Activated CD8-positive, alpha-beta memory T cell treated with anti-CD3 and anti-CD28 coated beads for 4 hours (primary cell): ENCODE measurements around the gene C10orf95.
"Not testable (repeated sequence)": the region's sequence is repeated elsewhere in the genome, so short reads cannot be mapped to it uniquely, and the experiment has no call there.

Experiments used
- DNase-seq, 2 donors: peaks; one replicate each; pipeline ENCODE4 v3.0.0-alpha.2; 2020; ENCODE audit warnings: low read depth in 2 of 2

C10orf95 gene

DNA sequence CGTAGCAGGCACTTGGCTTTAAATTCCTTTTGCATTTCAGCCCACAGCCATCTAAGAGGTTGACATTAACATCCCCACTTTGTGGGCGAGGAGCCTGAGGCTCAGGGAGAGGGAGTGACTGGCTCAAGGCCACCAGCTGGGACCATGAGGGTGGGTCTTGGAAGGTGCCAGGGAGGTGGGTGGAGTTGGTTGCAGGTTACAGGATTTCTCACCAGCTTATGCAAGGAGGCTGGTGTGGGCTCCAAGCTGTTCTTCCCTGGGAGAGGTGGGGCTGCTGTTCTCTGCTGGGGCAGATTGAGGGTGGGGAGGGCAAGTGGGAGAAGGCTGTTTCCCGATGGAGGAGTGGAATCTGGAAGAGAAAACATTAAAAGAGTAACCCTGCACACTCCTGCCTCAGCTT lies 14.1 kb upstream of the C10orf95 start:
- no peak for DNase-seq

DNA sequence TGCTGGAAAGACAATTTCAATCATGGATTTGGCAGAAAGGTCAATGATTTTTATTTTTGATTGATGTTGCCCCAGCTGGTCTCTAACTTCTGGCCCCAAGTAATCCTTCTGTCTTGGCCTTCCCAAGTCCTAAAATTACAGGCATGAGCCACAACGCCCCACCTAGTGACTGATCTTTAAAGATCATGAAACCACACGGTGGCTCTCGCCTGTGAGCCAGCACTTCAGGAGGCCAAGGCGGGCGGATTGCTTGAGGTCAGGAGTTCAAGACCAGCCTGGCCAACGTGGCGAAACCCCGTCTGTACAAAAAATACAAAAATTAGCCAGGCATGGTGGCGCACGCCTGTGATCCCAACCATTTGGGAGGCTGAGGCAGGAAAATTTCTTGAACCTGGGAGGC lies 12.6 kb upstream of the C10orf95 start:
- DNase-seq = no peak

DNA sequence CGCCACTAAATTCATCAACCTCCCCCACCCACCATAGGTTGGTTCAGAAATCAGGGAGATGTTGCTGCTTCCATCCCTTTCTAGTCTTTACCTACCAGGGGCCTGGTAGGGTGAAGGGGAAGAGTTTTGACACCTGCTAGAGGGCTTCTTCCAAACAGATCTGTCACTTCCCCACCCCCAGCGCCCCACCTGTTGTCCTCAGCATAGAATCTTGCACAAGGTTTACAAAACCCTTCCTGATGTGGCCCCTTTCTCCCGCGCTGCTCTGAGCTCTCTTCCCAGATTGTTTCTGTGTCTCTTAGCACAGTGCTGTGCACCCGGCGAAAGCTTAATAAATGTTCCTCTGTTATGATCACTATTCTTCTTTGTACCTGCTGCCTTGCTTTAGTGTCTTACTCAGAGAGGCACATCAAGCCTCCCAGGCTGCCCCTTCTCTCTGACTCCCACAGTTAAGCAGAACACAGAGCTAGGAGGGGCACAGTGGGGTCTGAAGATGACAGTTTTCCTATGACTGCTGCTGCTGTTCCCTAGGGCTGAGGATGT lies 11.2 kb upstream of the C10orf95 start:
- DNase-seq = no peak

DNA sequence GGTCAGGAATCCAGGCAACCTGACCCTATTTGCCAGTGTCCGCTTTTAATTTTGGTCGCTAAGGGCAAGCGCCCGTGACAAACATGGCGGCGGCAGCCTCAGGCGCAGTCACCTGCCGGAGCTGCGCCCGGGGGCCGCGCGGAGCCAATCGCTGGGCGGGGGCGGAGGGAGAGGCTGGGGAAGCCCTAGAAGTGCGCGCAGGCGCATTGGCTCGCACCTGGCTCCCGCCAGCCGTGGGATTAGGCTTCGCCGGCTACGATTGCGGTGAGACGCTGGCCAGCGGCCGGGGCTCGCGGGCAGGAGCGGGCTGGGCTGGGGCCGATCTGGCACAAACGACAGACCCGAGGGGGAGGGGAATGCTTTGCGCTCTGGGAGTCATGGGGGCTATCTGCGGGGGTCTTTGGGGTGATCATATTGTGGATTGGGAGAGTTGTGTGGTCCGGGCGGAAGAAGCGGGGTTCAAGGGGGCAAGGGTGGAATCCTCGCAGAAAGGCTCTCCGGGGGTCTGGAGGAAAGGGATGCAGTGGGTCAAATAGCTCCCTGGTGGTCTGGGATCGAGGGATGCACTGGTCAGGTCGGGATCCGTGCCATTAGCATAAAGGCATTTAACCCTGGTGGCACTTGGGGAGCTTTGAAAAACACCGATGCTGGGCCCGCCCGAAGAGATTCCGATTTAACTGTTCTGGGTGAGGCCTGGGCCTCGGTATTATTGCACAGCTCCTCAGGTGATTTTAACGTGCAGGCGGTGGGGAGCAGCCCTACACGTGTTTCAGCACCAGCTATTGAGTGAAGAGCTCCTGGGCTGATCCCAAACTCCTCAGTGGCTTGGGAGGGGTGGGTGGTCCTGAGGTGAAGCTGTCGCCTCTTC lies 10.1 kb upstream of the C10orf95 start:
- DNase-seq = peak; percentile 81 to 88

DNA sequence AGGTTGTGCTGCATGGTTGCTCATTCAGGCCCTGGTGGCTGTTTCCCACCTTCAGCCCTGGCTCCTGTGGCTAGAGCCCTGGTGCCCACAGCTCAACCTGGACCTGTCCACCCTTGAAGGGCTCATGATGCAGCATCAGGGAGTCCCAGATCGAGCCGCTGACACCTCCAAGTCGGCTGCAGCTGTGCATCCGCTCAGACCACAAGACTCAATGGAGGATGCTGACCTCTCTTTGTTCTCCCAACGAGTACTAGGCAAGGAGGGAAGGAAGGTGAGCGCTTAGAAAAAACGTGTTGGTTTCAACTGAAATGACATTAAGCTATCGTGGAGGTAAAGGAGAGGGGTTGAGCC lies 9.5 kb upstream of the C10orf95 start:
- no peak for DNase-seq

DNA sequence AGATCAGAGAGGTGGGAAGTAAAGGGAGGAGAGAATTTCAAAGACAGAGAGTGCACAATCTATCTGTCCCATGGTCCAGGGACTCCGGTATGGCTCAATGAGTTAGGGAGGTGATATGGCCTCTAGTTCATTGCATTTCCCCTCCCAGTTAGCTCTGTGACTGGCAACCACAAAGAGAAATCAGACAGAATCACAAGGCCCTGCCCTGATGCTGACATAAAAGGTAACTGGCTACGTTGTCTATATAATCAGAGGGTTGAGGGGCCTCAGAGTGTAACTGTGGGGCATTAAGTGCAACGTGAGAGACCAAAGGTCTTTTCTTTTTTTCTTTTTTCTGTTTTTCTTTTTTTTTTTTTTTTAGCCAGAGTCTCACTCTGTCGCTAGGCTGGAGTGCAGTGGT lies 7.3 kb upstream of the C10orf95 start:
- no peak for DNase-seq

GRCh38 chr10:102457591-102458150 lies 6.3 kb upstream of the C10orf95 start:
- no peak for DNase-seq

GRCh38 chr10:102455893-102456471 lies 4.6 kb upstream of the C10orf95 start:
- DNase-seq = no peak

- not testable (repeated sequence) for DNase-seq
Measured at GRCh38 chr10:102454662-102455487, 3.5 kb upstream of the C10orf95 start.

GRCh38 chr10:102453502-102453901 lies 2.2 kb upstream of the C10orf95 start:
- DNase-seq = no peak

- peak in 1 of 2 donors; percentile 33 for DNase-seq
Measured at GRCh38 chr10:102452672-102453340, 1.5 kb upstream of the C10orf95 start.

- peak; percentile 67 to 74 for DNase-seq
Measured at GRCh38 chr10:102450374-102451104, 804 bp downstream of the C10orf95 start.

DNA sequence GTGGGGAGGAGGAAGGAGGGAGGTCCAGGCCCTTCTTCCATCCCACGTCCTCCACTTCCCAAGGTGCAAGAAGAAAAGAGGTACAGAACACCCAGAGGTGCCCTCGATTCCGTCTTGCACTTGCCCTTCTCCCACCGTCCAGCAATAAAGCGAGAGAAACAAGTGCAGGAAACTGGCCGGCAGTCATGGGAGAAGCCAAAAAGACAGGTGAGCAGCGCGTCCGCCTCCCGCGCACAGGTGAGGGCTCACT lies 1.3 kb downstream of the C10orf95 start:
- DNase-seq = no peak

DNA sequence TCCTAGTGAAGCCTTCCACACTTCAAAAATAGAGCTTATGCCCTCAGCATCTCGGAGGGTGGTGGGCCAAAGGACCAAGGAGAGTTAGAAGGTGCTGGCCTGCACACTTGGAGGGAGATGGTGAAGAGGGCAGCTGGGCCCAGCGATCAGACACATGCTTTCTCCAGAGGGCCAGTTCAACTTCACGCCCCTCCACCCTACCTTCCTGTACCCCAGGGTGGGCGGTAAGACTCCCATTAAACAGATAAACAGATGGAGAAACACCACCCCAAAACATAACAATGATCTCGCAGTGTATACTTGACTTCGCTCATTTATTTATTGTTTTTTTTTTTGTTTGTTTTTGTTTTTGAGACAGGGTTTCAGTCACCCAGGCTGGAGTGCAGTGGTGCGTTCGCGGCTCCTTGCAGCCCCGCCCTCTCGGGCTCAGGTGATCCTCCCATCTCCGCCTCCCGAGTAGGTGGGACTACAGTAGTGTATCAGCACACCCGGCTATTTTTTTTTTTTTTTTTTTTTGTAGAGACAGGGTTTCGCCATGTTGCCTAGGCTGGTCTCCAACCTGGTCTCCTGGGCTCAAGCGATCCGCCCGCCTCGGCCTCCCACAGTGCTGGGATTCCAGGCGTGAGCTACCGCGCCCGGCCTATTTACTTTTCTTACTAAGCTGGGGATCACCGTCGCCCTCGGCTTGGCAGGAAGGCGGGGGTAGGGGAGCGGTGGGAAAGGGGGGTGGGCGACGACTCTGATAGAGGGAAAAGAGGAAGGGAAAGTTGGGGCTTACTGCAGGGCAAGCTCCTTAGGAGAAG lies 1.8 kb downstream of the C10orf95 start:
- DNase-seq = peak; percentile 65 to 80

- DNase-seq = no peak
Measured at GRCh38 chr10:102444851-102445250, 6.5 kb downstream of the C10orf95 start.

DNA sequence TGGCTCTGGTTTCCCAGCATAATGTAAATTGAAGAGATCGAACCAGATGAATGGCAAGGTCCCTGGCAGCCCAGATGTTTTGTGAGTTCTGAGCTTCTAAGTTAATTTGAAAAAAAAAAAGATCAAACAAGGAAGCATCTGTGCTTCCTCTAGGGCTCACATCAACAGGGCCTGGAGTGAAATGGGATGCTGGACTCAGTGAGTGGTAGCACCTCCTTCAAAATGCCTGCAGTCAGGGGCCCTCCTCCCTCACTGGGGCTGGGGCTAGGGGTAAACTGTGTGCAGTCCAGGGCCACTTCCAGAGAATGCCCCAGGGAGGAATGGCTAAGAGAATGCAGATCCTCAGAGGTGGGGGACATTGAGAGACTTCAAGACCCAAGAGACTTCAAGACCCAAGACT lies 13.0 kb downstream of the C10orf95 start:
- no peak for DNase-seq

GRCh38 chr10:102437515-102437914 lies 13.8 kb downstream of the C10orf95 start:
- DNase-seq = no peak

- no peak for DNase-seq
Measured at GRCh38 chr10:102436312-102436711, 15.0 kb downstream of the C10orf95 start.

- peak in 1 of 2 donors; percentile 34 for DNase-seq
Measured at GRCh38 chr10:102435529-102436233, 15.7 kb downstream of the C10orf95 start.

GRCh38 chr10:102435133-102435497 lies 16.2 kb downstream of the C10orf95 start:
- no peak for DNase-seq
